ENCODE data around the gene IHH. TPM values are rescaled to one million over a fixed set of nuclear protein-coding genes. Genes with fewer than 3 reads are reported as not detected.

Gene IHH
- total RNA-seq, 1 experiment from 2014 or later: not detected

GRCh38 chr2:219030177-219030940, 30.4 kb downstream of the IHH start:
- Histone ChIP-seq H2BK12ac (ENCODE audit: insufficient read length, low read depth, low read length) (no peak overlapping the region), H3K9ac (ENCODE audit: extremely low read depth, insufficient read length, low read length) (no peak overlapping the region), H3K9me3 (ENCODE audit: control insufficient read depth, low read depth, low read length) (no peaks in the 10 kb centered on the region), H3K79me1 (ENCODE audit: insufficient read depth, low read depth, low read length, poor library complexity, severe bottlenecking) (no peaks in the 10 kb centered on the region), H3K79me2 (ENCODE audit: insufficient read depth, low read length) (no peaks in the 10 kb centered on the region), H2BK120ac (ENCODE audit: low read depth, low read length, poor library complexity, severe bottlenecking) (no peak overlapping the region), H3K14ac (ENCODE audit: insufficient read depth, low read length) (no peak overlapping the region), H2BK20ac (ENCODE audit: low read depth, low read length, poor library complexity, severe bottlenecking) (no peak overlapping the region), H3T11ph (ENCODE audit: low read length) (no peak overlapping the region), H3K23ac (ENCODE audit: insufficient read length, low read depth, low read length) (no peak overlapping the region), H2AFZ (ENCODE audit: low read length) (no peak overlapping the region), H3K27me3 (ENCODE audit: insufficient read depth, low read length) (no peaks in the 10 kb centered on the region), H3K4ac (ENCODE audit: low read depth, low read length) (no peak overlapping the region), H3K18ac (ENCODE audit: insufficient read length, low read depth, low read length) (no peak overlapping the region), H3K4me1 (ENCODE audit: insufficient read depth, low read length) (no peaks in the 10 kb centered on the region), H3K23me2 (ENCODE audit: insufficient read length, low read depth, low read length, poor library complexity, severe bottlenecking) (no peaks in the 10 kb centered on the region), H4K91ac (ENCODE audit: insufficient read length, low read depth, low read length) (no peak overlapping the region), H4K5ac (ENCODE audit: insufficient read length, low read depth, low read length) (no peak overlapping the region), H4K20me1 (ENCODE audit: control insufficient read depth, insufficient read depth, insufficient read length) (no peaks in the 10 kb centered on the region), H3K27ac (ENCODE audit: insufficient read length, low read depth, low read length) (no peak overlapping the region), H3K4me2 (ENCODE audit: insufficient read depth, insufficient read length, low read length) (no peak overlapping the region), H2AK5ac (ENCODE audit: insufficient read length, low read length) (no peak overlapping the region), H3K56ac (ENCODE audit: insufficient read length, low read depth, low read length) (no peak overlapping the region), H2BK5ac (ENCODE audit: insufficient read length, low read length) (no peak overlapping the region), H2BK15ac (ENCODE audit: low read depth, low read length) (no peak overlapping the region), H4K8ac (replicated peaks; ENCODE audit: insufficient read length, low read depth, low read length) (no peak overlapping the region)
- WGBS (ENCODE audit: extremely low coverage, insufficient read length, low lambda C conversion rate): no CpG with 5 or more reads among the region's 16 CpGs
- no peak for TF ChIP-seq CTCF (conservative IDR thresholded peaks at IDR 0.05)
- H3K27ac Mint-ChIP-seq: peak overlapping the region in 1 of 3 experiments; percentile 44; a peak in 1 of 7 replicates
- no peaks in the 10 kb centered on the region for H3K36me3 Mint-ChIP-seq (ENCODE audit: insufficient read depth in 1 of 3, low read depth in 3 of 3)
- H3K4me3 Mint-ChIP-seq: no peak overlapping the region
- peaks cover 4% of the 10 kb centered on the region in 2 experiments for H3K4me1 Mint-ChIP-seq
- no peaks in the 10 kb centered on the region for H3K9me3 Mint-ChIP-seq
- H3K27me3 Mint-ChIP-seq (ENCODE audit: low read depth): peaks cover 27% of the 10 kb centered on the region
- DNase-seq: no peak
